Measurements from ENCODE around the gene DDX41. TPM values are rescaled to one million over a fixed set of nuclear protein-coding genes. Genes with fewer than 3 reads are reported as not detected.
A peak's percentile ranks its signal among the peaks of the same experiment; 100 is the strongest.

The DDX41 gene
- total and polyA plus RNA-seq, 2 of the 13 experiments (the other 11 are each of a cell fraction or from before 2014, with no cell fraction given): 62.8 to 105 TPM

DNA sequence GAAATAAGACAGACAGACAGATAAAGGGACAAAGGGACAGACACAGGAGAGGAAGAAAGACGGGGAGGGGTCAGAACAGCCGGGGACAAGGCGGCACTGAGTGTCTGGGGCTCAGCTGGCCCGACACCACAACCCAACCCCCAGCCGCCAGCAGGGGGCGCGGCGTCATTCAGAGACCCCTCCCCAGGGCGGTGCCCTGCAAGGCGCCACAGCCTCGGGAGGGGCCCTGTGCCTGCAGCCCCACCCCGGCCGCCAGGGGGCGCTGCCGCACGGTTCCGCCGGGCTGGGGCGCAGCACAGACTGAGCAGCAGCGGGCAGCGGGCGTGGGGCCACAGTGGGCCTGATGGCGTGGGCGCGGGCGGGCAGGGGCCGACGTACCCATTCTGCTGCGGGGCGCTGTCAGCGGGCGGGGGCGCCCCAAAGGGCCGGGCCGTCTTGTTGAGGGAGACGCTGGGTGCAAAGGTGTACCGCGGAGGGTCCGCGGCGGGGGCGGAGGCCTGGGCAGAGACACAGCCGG lies 25.3 kb downstream of the DDX41 start (continued):
- TF ChIP-seq ZSCAN31 (CRISPR knock-in tag; IDR thresholded peaks at IDR 0.05; ENCODE audit: low read depth) (0 out of 2 replicates have a peak, but pooled peaks have one; percentile 38), MXI1 (IDR thresholded peaks at IDR 0.05; ENCODE audit: borderline replicate concordance, low read depth, low read length) (peak; percentile 51; the same call in 1 of the 3 replicates), ZNF572 (CRISPR knock-in tag; IDR thresholded peaks at IDR 0.05) (no peak), ZNF138 (CRISPR knock-in tag; IDR thresholded peaks at IDR 0.05; ENCODE audit: low read depth) (0 out of 2 replicates have a peak, but pooled peaks have one; percentile 42), BHLHE40 (IDR thresholded peaks at IDR 0.05; ENCODE audit: low read length) (0 out of 2 replicates have a peak, but pooled peaks have one; percentile 12), ZFP41 (CRISPR knock-in tag; IDR thresholded peaks at IDR 0.05; ENCODE audit: borderline replicate concordance) (no peak), PPARG (CRISPR knock-in tag; conservative IDR thresholded peaks at IDR 0.05) (0 out of 2 replicates have a peak, but pooled peaks have one; percentile 23), CC2D1A (CRISPR knock-in tag; IDR thresholded peaks at IDR 0.05) (no peak), HNRNPLL (IDR thresholded peaks at IDR 0.05; ENCODE audit: low read depth, low read length, poor library complexity, severe bottlenecking) (peak; percentile 8), MAZ (IDR thresholded peaks at IDR 0.05; ENCODE audit: borderline replicate concordance, low read depth, low read length) (peak; percentile 53; the same call in 1 of the 2 replicates), MAZ (CRISPR knock-in tag; IDR thresholded peaks at IDR 0.05; ENCODE audit: low read depth) (peak; percentile 78), REPIN1 (CRISPR knock-in tag; IDR thresholded peaks at IDR 0.05; ENCODE audit: borderline replicate concordance, low read depth) (peak; percentile 73), GATAD1 (CRISPR knock-in tag; IDR thresholded peaks at IDR 0.05) (peak; percentile 41; the same call in 1 of the 2 replicates)
- TF ChIP-seq, protein P1, sequence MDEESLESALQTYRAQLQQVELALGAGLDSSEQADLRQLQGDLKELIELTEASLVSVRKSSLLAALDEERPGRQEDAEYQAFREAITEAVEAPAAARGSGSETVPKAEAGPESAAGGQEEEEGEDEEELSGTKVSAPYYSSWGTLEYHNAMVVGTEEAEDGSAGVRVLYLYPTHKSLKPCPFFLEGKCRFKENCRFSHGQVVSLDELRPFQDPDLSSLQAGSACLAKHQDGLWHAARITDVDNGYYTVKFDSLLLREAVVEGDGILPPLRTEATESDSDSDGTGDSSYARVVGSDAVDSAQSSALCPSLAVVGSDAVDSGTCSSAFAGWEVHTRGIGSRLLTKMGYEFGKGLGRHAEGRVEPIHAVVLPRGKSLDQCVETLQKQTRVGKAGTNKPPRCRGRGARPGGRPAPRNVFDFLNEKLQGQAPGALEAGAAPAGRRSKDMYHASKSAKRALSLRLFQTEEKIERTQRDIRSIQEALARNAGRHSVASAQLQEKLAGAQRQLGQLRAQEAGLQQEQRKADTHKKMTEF (CRISPR knock-in tag; IDR thresholded peaks at IDR 0.05): 0 out of 2 replicates have a peak, but pooled peaks have one; percentile 24
- TF ChIP-seq, protein P2, sequence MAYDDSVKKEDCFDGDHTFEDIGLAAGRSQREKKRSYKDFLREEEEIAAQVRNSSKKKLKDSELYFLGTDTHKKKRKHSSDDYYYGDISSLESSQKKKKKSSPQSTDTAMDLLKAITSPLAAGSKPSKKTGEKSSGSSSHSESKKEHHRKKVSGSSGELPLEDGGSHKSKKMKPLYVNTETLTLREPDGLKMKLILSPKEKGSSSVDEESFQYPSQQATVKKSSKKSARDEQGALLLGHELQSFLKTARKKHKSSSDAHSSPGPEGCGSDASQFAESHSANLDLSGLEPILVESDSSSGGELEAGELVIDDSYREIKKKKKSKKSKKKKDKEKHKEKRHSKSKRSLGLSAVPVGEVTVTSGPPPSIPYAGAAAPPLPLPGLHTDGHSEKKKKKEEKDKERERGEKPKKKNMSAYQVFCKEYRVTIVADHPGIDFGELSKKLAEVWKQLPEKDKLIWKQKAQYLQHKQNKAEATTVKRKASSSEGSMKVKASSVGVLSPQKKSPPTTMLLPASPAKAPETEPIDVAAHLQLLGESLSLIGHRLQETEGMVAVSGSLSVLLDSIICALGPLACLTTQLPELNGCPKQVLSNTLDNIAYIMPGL (CRISPR knock-in tag; IDR thresholded peaks at IDR 0.05; ENCODE audit: borderline replicate concordance in 1 of 2, low read depth in 1 of 2): peak; percentile 50 to 69; a peak in 2 of 4 replicates
- TF ChIP-seq, protein P3, sequence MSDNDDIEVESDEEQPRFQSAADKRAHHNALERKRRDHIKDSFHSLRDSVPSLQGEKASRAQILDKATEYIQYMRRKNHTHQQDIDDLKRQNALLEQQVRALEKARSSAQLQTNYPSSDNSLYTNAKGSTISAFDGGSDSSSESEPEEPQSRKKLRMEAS (IDR thresholded peaks at IDR 0.05): peak; percentile 27; the same call in 1 of the 2 replicates
- TF ChIP-seq, protein P4, sequence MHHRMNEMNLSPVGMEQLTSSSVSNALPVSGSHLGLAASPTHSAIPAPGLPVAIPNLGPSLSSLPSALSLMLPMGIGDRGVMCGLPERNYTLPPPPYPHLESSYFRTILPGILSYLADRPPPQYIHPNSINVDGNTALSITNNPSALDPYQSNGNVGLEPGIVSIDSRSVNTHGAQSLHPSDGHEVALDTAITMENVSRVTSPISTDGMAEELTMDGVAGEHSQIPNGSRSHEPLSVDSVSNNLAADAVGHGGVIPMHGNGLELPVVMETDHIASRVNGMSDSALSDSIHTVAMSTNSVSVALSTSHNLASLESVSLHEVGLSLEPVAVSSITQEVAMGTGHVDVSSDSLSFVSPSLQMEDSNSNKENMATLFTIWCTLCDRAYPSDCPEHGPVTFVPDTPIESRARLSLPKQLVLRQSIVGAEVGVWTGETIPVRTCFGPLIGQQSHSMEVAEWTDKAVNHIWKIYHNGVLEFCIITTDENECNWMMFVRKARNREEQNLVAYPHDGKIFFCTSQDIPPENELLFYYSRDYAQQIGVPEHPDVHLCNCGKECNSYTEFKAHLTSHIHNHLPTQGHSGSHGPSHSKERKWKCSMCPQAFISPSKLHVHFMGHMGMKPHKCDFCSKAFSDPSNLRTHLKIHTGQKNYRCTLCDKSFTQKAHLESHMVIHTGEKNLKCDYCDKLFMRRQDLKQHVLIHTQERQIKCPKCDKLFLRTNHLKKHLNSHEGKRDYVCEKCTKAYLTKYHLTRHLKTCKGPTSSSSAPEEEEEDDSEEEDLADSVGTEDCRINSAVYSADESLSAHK (CRISPR knock-in tag; IDR thresholded peaks at IDR 0.05; ENCODE audit: borderline replicate concordance): no peak

All from HepG2 (cell line).